MM.1S (cell line): ENCODE results near the gene RASGRF2.

Experiments used
- DNase-seq: peaks from one replicate; pipeline ENCODE4 v3.0.0-alpha.2; 2015
- H2AFZ ChIP-seq: fragments of 300-600 bp; sonication (generic); 2 replicates; pipeline ENCODE4 v1.6.0; 2016; ENCODE audit warnings: antibody characterized with exemption, low read length
- H3F3A ChIP-seq: fragments of 300-600 bp; sonication (generic); 2 replicates; pipeline ENCODE4 v1.6.1; 2016; ENCODE audit warnings: mild to moderate bottlenecking, antibody characterized with exemption, low read length, moderate library complexity, mixed read lengths; ENCODE audit not compliant: insufficient read depth
- H3K27ac ChIP-seq: fragments of 300-600 bp; sonication (generic); 2 replicates; pipeline ENCODE4 v1.5.1; 2016; ENCODE audit warnings: mild to moderate bottlenecking, low read length
- H3K27me3 ChIP-seq: fragments of 300-600 bp; sonication (generic); replicated peaks from 2 replicates; pipeline ENCODE4 v1.6.0; 2016; ENCODE audit warnings: low read length; ENCODE audit not compliant: insufficient read depth
- H3K36me3 ChIP-seq: fragments of 300-600 bp; sonication (generic); replicated peaks from 2 replicates; pipeline ENCODE4 v1.6.1; 2016; ENCODE audit warnings: mild to moderate bottlenecking, low read length, mixed read lengths; ENCODE audit not compliant: insufficient read depth
- H3K4me1 ChIP-seq: fragments of 300-600 bp; sonication (generic); 2 replicates; pipeline ENCODE4 v1.6.1; 2016; ENCODE audit warnings: low read length, mixed read lengths
- H3K4me2 ChIP-seq: fragments of 300-600 bp; sonication (generic); 2 replicates; pipeline ENCODE4 v1.6.0; 2016; ENCODE audit warnings: low read depth, low read length
- H3K4me3 ChIP-seq: fragments of 300-600 bp; sonication (generic); 2 replicates; pipeline ENCODE4 v1.5.1; 2016; ENCODE audit warnings: low read length, mixed read lengths
- H3K79me2 ChIP-seq: fragments of 300-600 bp; sonication (generic); 2 replicates; pipeline ENCODE4 v1.6.1; 2016; ENCODE audit warnings: mixed run types, low read length, mixed read lengths
- H3K9ac ChIP-seq: fragments of 300-600 bp; sonication (generic); 2 replicates; pipeline ENCODE4 v1.6.1; 2016; ENCODE audit warnings: low read length, mixed read lengths
- H3K9me2 ChIP-seq: fragments of 300-600 bp; sonication (generic); replicated peaks from 2 replicates; pipeline ENCODE4 v1.6.1; 2016; ENCODE audit warnings: mild to moderate bottlenecking, low read length, mixed read lengths; ENCODE audit not compliant: insufficient read depth
- H3K9me3 ChIP-seq: fragments of 300-600 bp; sonication (generic); replicated peaks from 2 replicates; pipeline ENCODE4 v1.6.1; 2016; ENCODE audit warnings: mild to moderate bottlenecking, low read length, mixed read lengths; ENCODE audit not compliant: insufficient read depth
- H4K20me1 ChIP-seq: fragments of 300-600 bp; sonication (generic); 2 replicates; pipeline ENCODE4 v1.6.1; 2016; ENCODE audit warnings: mild to moderate bottlenecking, low read length, moderate library complexity, mixed read lengths; ENCODE audit not compliant: insufficient read depth
- CTCF ChIP-seq: fragments of 300-600 bp; sonication (generic); IDR thresholded peaks from 2 replicates; pipeline ENCODE4 v1.5.1; 2016; ENCODE audit warnings: antibody characterized with exemption, low read length, mixed read lengths
- EZH2 ChIP-seq: fragments of 300-600 bp; sonication (generic); optimal IDR thresholded peaks from 2 replicates; pipeline ENCODE3; 2017; ENCODE audit warnings: low read depth, mild to moderate bottlenecking, antibody characterized with exemption, low read length, mixed read lengths
- EZH2phosphoT487 ChIP-seq: fragments of 300-600 bp; sonication (generic); IDR thresholded peaks from 2 replicates; pipeline ENCODE4 v1.6.1; 2018; ENCODE audit warnings: antibody characterized with exemption, low read length

RASGRF2 gene

DNA sequence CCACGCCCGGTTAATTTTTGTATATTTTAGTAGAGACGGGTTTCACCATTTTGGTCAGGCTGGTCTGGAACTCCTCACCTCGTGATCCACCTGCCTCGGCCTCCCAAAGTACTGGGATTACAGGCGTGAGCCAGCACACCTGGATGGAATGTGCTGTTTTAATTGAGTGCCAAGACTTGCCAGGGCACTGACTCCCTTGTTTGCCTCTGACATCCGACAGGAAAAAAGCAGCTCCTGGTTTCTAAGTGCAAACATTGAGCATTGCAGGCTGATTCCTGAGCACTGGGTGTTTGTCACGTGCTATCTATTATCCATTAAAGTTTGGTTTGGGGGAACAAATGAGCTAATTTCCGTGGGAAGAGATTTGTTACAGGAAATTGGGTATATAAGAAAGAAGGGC, 202.3 kb downstream of the RASGRF2 start:
- Histone ChIP-seq H3K9me2 (no peaks in the 10 kb centered on the region), H4K20me1 (no peaks in the 10 kb centered on the region), H3K27me3 (no peaks in the 10 kb centered on the region), H3K4me3 (no peak overlapping the region), H3K9ac (no peak overlapping the region), H3K9me3 (no peaks in the 10 kb centered on the region), H3K4me2 (no peak overlapping the region), H3F3A (no peaks in the 10 kb centered on the region), H3K4me1 (no peaks in the 10 kb centered on the region), H3K36me3 (no peaks in the 10 kb centered on the region), H2AFZ (no peak overlapping the region), H3K27ac (no peak overlapping the region), H3K79me2 (no peaks in the 10 kb centered on the region)
- no peak for DNase-seq
- TF ChIP-seq EZH2 (no peak), EZH2phosphoT487 (no peak), CTCF (no peak)

GRCh38 chr5:81163651-81164050, 203.5 kb downstream of the RASGRF2 start:
- Histone ChIP-seq H3K36me3 (no peaks in the 10 kb centered on the region), H3K4me2 (no peak overlapping the region), H3K9me3 (no peaks in the 10 kb centered on the region), H3F3A (no peaks in the 10 kb centered on the region), H3K9me2 (no peaks in the 10 kb centered on the region), H4K20me1 (no peaks in the 10 kb centered on the region), H3K79me2 (no peaks in the 10 kb centered on the region), H3K27me3 (no peaks in the 10 kb centered on the region), H3K9ac (no peak overlapping the region), H3K4me3 (no peak overlapping the region), H2AFZ (no peak overlapping the region), H3K27ac (no peak overlapping the region), H3K4me1 (no peaks in the 10 kb centered on the region)
- TF ChIP-seq EZH2 (no peak), EZH2phosphoT487 (no peak), CTCF (no peak)
- DNase-seq = no peak

GRCh38 chr5:81164476-81164875, 204.3 kb downstream of the RASGRF2 start:
- Histone ChIP-seq H3K4me1 (no peaks in the 10 kb centered on the region), H3F3A (no peaks in the 10 kb centered on the region), H3K79me2 (no peaks in the 10 kb centered on the region), H4K20me1 (no peaks in the 10 kb centered on the region), H3K36me3 (no peaks in the 10 kb centered on the region), H3K27ac (no peak overlapping the region), H3K4me3 (no peak overlapping the region), H3K27me3 (no peaks in the 10 kb centered on the region), H3K9me2 (no peaks in the 10 kb centered on the region), H3K9ac (no peak overlapping the region), H2AFZ (no peak overlapping the region), H3K9me3 (no peaks in the 10 kb centered on the region), H3K4me2 (no peak overlapping the region)
- DNase-seq = no peak
- TF ChIP-seq CTCF (no peak), EZH2phosphoT487 (no peak)
